HG03565 (cell line): ENCODE data around the gene EIF4G3.
"Not testable (repeated sequence)": the region's sequence is repeated elsewhere in the genome, so short reads cannot be mapped to it uniquely, and the experiment has no call there.

ENCODE experiments used
- ATAC-seq: cut with Tn5 transposase; IDR thresholded peaks from one replicate; pipeline ENCODE4 v1.9.1; 2021; ENCODE audit warnings: mild to moderate bottlenecking, moderate library complexity; ENCODE audit not compliant: unreplicated experiment

EIF4G3 gene

GRCh38 chr1:20887246-20887645 lies 289.5 kb downstream of the EIF4G3 start:
- ATAC-seq = no peak

- ATAC-seq = no peak
Measured at GRCh38 chr1:20885121-20885520, 291.6 kb downstream of the EIF4G3 start.

GRCh38 chr1:20884513-20884912 lies 292.2 kb downstream of the EIF4G3 start:
- ATAC-seq = no peak

- no peak for ATAC-seq
Measured at GRCh38 chr1:20883766-20884165, 292.9 kb downstream of the EIF4G3 start.

GRCh38 chr1:20882837-20883236 lies 293.9 kb downstream of the EIF4G3 start:
- ATAC-seq = no peak

GRCh38 chr1:20878799-20879198 lies 297.9 kb downstream of the EIF4G3 start:
- ATAC-seq = no peak

GRCh38 chr1:20875198-20875973 lies 301.3 kb downstream of the EIF4G3 start:
- no peak for ATAC-seq

- ATAC-seq = no peak
Measured at GRCh38 chr1:20873311-20873710, 303.4 kb downstream of the EIF4G3 start.

- no peak for ATAC-seq
Measured at GRCh38 chr1:20871419-20871818, 305.3 kb downstream of the EIF4G3 start.

GRCh38 chr1:20870718-20871117 lies 306.0 kb downstream of the EIF4G3 start:
- no peak for ATAC-seq

- no peak for ATAC-seq
Measured at GRCh38 chr1:20868263-20868662, 308.4 kb downstream of the EIF4G3 start.

- ATAC-seq = no peak
Measured at GRCh38 chr1:20867847-20868246, 308.9 kb downstream of the EIF4G3 start.

GRCh38 chr1:20867062-20867461 lies 309.6 kb downstream of the EIF4G3 start:
- no peak for ATAC-seq

- ATAC-seq = no peak
Measured at GRCh38 chr1:20865001-20865400, 311.7 kb downstream of the EIF4G3 start.

GRCh38 chr1:20854529-20854928 lies 322.2 kb downstream of the EIF4G3 start:
- ATAC-seq = no peak

GRCh38 chr1:20851791-20852190 lies 324.9 kb downstream of the EIF4G3 start:
- ATAC-seq = not testable (repeated sequence)

- no peak for ATAC-seq
Measured at GRCh38 chr1:20850021-20850420, 326.7 kb downstream of the EIF4G3 start.

GRCh38 chr1:20849100-20849499 lies 327.6 kb downstream of the EIF4G3 start:
- no peak for ATAC-seq

- ATAC-seq = no peak
Measured at GRCh38 chr1:20848162-20848561, 328.5 kb downstream of the EIF4G3 start.

- ATAC-seq = no peak
Measured at GRCh38 chr1:20847611-20848080, 329.1 kb downstream of the EIF4G3 start.

- ATAC-seq = no peak
Measured at GRCh38 chr1:20846461-20847374, 330.0 kb downstream of the EIF4G3 start.

GRCh38 chr1:20840731-20841130 lies 336.0 kb downstream of the EIF4G3 start:
- ATAC-seq = no peak
